Measurements from ENCODE around the gene KRT5. TPM values are rescaled to one million over a fixed set of nuclear protein-coding genes. Genes with fewer than 3 reads are reported as not detected.

Gene KRT5
- total and polyA plus RNA-seq, 2 of the 13 experiments (the other 11 are each of a cell fraction or from before 2014, with no cell fraction given): 0.08 TPM; not detected in 1

GRCh38 chr12:52524898-52525591, 4.9 kb upstream of the KRT5 start:
- CTCF ChIA-PET (ENCODE audit: low intra/inter-chr PET ratio, low total read pairs): no interaction called here
- H3K36me3 ChIP-seq (replicated peaks in 1 of 2; ENCODE audit: control insufficient read depth in 1 of 2, insufficient read depth in 2 of 2, low read length in 2 of 2): no peaks in the 10 kb centered on the region
- no peaks in the 10 kb centered on the region for H3K4me1 ChIP-seq (ENCODE audit: insufficient read depth, low read length)
- no peak overlapping the region for H2AFZ ChIP-seq (ENCODE audit: low read length)
- H3K4me2 ChIP-seq (ENCODE audit: low read depth, low read length): no peak overlapping the region
- peaks cover 6 to 9% of the 10 kb centered on the region in 2 experiments; a peak in 3 of 5 replicates for H3K27me3 ChIP-seq (ENCODE audit: control insufficient read depth in 1 of 2, insufficient read depth in 2 of 2, low read length in 2 of 2)
- no peak for DNase-seq (ENCODE audit: low spot score)
- H4K20me1 ChIP-seq (ENCODE audit: insufficient read depth, low read length): no peaks in the 10 kb centered on the region
- POLR2A ChIA-PET: no interaction called here
- WGBS (ENCODE audit: low lambda C conversion rate): 56% methylated on average over 5 of the region's 5 CpGs
- H3K4me3 ChIP-seq (replicated peaks in 1 of 3; ENCODE audit: insufficient read depth in 1 of 3, low read depth in 2 of 3, low read length in 3 of 3): no peak overlapping the region
- in situ Hi-C loops (cut with HindIII; ENCODE audit: extremely low pct_ligation_motif_present, low pct_unique_long_range_greater_than_20kb) (loop anchor here (25.0 kb wide), 1 partner anchor 388 kb away; no protein-coding TSS in a partner anchor), intact Hi-C loops (cut with micrococcal nuclease; ENCODE audit: unreplicated experiment) (no loop called here)
- no peak for ATAC-seq
- no peak overlapping the region for H3K9ac ChIP-seq (ENCODE audit: insufficient read depth, low read depth, low read length)
- TF ChIP-seq GFI1 (CRISPR knock-in tag; IDR thresholded peaks at IDR 0.05; ENCODE audit: borderline replicate concordance) (no peak), ZNF501 (CRISPR knock-in tag; IDR thresholded peaks at IDR 0.05) (no peak), HNF4A (CRISPR knock-in tag; IDR thresholded peaks at IDR 0.05) (no peak), XRCC5 (optimal IDR thresholded peaks at IDR 0.05; ENCODE audit: low read length) (no peak), ZNF331 (CRISPR knock-in tag; IDR thresholded peaks at IDR 0.05) (no peak), SRSF9 (IDR thresholded peaks at IDR 0.05; ENCODE audit: borderline replicate concordance, insufficient read depth, low read depth, low read length, poor library complexity, severe bottlenecking) (no peak), ZNF230 (CRISPR knock-in tag; IDR thresholded peaks at IDR 0.05) (no peak), TIGD3 (CRISPR knock-in tag; IDR thresholded peaks at IDR 0.05; ENCODE audit: borderline replicate concordance) (no peak), TRIM22 (IDR thresholded peaks at IDR 0.05) (no peak), ZNF121 (CRISPR knock-in tag; IDR thresholded peaks at IDR 0.05) (no peak), ZNF768 (CRISPR knock-in tag; IDR thresholded peaks at IDR 0.05) (no peak), U2AF2 (IDR thresholded peaks at IDR 0.05; ENCODE audit: low read depth, low read length) (no peak), RELA (CRISPR knock-in tag; IDR thresholded peaks at IDR 0.05) (no peak), GABPA (IDR thresholded peaks at IDR 0.05; ENCODE audit: low read depth, low read length) (no peak), GABPA (CRISPR knock-in tag; IDR thresholded peaks at IDR 0.05; ENCODE audit: low read depth) (no peak), ZNF614 (CRISPR knock-in tag; IDR thresholded peaks at IDR 0.05; ENCODE audit: borderline replicate concordance) (no peak)
- BruUV-seq (replicated peaks): no TSS peak
- no peaks in the 10 kb centered on the region for H3K79me2 ChIP-seq (ENCODE audit: insufficient read depth, low read length)
- no peak overlapping the region for H3K27ac ChIP-seq (ENCODE audit: extremely low read length, insufficient read depth, low read length)
- FAIRE-seq: no peak
- no peaks in the 10 kb centered on the region for H3K9me3 ChIP-seq (ENCODE audit: low read length)
